PC-9 (cell line): Measurements from ENCODE around the gene FBXO34. TPM values are rescaled to one million over a fixed set of nuclear protein-coding genes. Genes with fewer than 3 reads are reported as not detected.

Experiments
- BruUV-seq: library from RNA; stranded (reverse); fragments of 400-500 nt; replicated peaks from 2 replicates; lab custom pipeline; 2021; lab: Mats Ljungman, UMichigan
- CTCF ChIA-PET: fragments of 300-600 bp; sonication (Branson Sonifier 250); formaldehyde crosslinking; loops from one replicate; lab custom pipeline; 2022; ENCODE audit warnings: antibody characterized with exemption; lab: Charles Lee
- POLR2A ChIA-PET: fragments of 300-600 bp; sonication (Branson Sonifier 250); formaldehyde crosslinking; loops from one replicate; lab custom pipeline; 2022; ENCODE audit warnings: antibody characterized with exemption; ENCODE audit not compliant: unreplicated experiment; lab: Charles Lee
- DNase-seq, 2 experiments: peaks; one replicate each; pipeline versions ENCODE4 v3.0.0 to v3.0.0-alpha.2; 2015 to 2022; ENCODE audit warnings: mixed read lengths in 1 of 2
- H2AFZ ChIP-seq: fragments of 200-600 bp; sonication (generic); 2 replicates; pipeline ENCODE4 v1.8.1; 2017; ENCODE audit warnings: antibody characterized with exemption
- H3F3A ChIP-seq: fragments of 200-600 bp; sonication (generic); 2 replicates; pipeline ENCODE4 v1.8.1; 2017; ENCODE audit warnings: antibody characterized with exemption, mild to moderate bottlenecking, low read depth; ENCODE audit not compliant: insufficient read depth
- H3K27ac ChIP-seq: fragments of 200-600 bp; sonication (generic); 2 replicates; pipeline ENCODE4 v1.6.1; 2016; ENCODE audit warnings: mixed run types
- H3K27me3 ChIP-seq: fragments of 200-600 bp; sonication (generic); 2 replicates; pipeline ENCODE4 v1.6.1; 2016; ENCODE audit warnings: low read depth, mixed run types; ENCODE audit not compliant: insufficient read depth
- H3K36me3 ChIP-seq: fragments of 200-600 bp; sonication (generic); 2 replicates; pipeline ENCODE4 v1.6.1; 2016; ENCODE audit warnings: low read depth, mixed run types
- H3K4me1 ChIP-seq: fragments of 200-600 bp; sonication (generic); replicated peaks from 2 replicates; pipeline ENCODE4 v1.6.1; 2016; ENCODE audit warnings: mixed run types; ENCODE audit not compliant: insufficient read depth
- H3K4me2 ChIP-seq: fragments of 200-600 bp; sonication (generic); 2 replicates; pipeline ENCODE4 v1.6.1; 2017; ENCODE audit warnings: mixed run types
- H3K4me3 ChIP-seq: fragments of 200-600 bp; sonication (generic); 2 replicates; pipeline ENCODE4 v1.6.1; 2016; ENCODE audit warnings: mixed run types
- H3K79me2 ChIP-seq: fragments of 200-600 bp; sonication (generic); 2 replicates; pipeline ENCODE4 v1.6.1; 2017; ENCODE audit warnings: low read depth, mixed run types
- H3K9me2 ChIP-seq: fragments of 200-600 bp; sonication (generic); 2 replicates; pipeline ENCODE4 v1.8.1; 2017; ENCODE audit warnings: mild to moderate bottlenecking; ENCODE audit not compliant: insufficient read depth
- H3K9me3 ChIP-seq: fragments of 200-600 bp; sonication (generic); 2 replicates; pipeline ENCODE4 v1.8.1; 2016; ENCODE audit warnings: low read depth; ENCODE audit not compliant: insufficient read depth
- H4K20me1 ChIP-seq: fragments of 200-600 bp; sonication (generic); 2 replicates; pipeline ENCODE4 v1.8.1; 2017; ENCODE audit not compliant: insufficient read depth
- EZH2 ChIP-seq: fragments of 200-600 bp; sonication (generic); IDR thresholded peaks from 2 replicates; pipeline ENCODE4 v1.8.0; 2017; ENCODE audit warnings: antibody characterized with exemption, low read depth
- intact Hi-C: fragments of 100-400 bp; cut with micrococcal nuclease; formaldehyde crosslinking; loops from one replicate; pipeline ENCODE4 v1.10.0; 2022; ENCODE audit not compliant: unreplicated experiment
- total RNA-seq: library from RNA; stranded (reverse); gene quantifications from 2 replicates; pipeline ENCODE4 v1.2.3, GENCODE V29; 2021
- TF ChIP-seq, protein P1 (sequence below): fragments of 200-600 bp; sonication (generic); conservative IDR thresholded peaks from 2 replicates; pipeline ENCODE4 v1.6.1; 2017; ENCODE audit warnings: mixed run types, antibody characterized with exemption, mild to moderate bottlenecking, moderate library complexity

The FBXO34 gene
- total RNA-seq, 1 experiment from 2014 or later: 32.8 TPM

GRCh38 chr14:55265197-55265596, 6.0 kb upstream of the FBXO34 start:
- Histone ChIP-seq H3K79me2 (no peaks in the 10 kb centered on the region), H3K9me2 (no peaks in the 10 kb centered on the region), H3K27me3 (no peaks in the 10 kb centered on the region), H3K27ac (no peak overlapping the region), H3K4me2 (no peak overlapping the region), H3K9me3 (no peaks in the 10 kb centered on the region), H3F3A (no peaks in the 10 kb centered on the region), H3K4me1 (peaks cover under 1% of the 10 kb centered on the region; the same call in 1 of the 2 replicates), H4K20me1 (no peaks in the 10 kb centered on the region), H2AFZ (no peak overlapping the region), H3K36me3 (no peaks in the 10 kb centered on the region), H3K4me3 (no peak overlapping the region)
- no TSS peak for BruUV-seq
- ChIA-PET POLR2A (interaction anchor here (0.6 kb wide), 1 partner anchor 167 kb away, joined by 4 read pairs; no protein-coding TSS in a partner anchor), CTCF (no interaction called here)
- no peak for DNase-seq
- intact Hi-C loops: no loop called here
- TF ChIP-seq, protein P1, sequence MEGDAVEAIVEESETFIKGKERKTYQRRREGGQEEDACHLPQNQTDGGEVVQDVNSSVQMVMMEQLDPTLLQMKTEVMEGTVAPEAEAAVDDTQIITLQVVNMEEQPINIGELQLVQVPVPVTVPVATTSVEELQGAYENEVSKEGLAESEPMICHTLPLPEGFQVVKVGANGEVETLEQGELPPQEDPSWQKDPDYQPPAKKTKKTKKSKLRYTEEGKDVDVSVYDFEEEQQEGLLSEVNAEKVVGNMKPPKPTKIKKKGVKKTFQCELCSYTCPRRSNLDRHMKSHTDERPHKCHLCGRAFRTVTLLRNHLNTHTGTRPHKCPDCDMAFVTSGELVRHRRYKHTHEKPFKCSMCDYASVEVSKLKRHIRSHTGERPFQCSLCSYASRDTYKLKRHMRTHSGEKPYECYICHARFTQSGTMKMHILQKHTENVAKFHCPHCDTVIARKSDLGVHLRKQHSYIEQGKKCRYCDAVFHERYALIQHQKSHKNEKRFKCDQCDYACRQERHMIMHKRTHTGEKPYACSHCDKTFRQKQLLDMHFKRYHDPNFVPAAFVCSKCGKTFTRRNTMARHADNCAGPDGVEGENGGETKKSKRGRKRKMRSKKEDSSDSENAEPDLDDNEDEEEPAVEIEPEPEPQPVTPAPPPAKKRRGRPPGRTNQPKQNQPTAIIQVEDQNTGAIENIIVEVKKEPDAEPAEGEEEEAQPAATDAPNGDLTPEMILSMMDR: no peak
- no peak for TF ChIP-seq EZH2

- Histone ChIP-seq H3K4me2 (no peak overlapping the region), H3K79me2 (peaks cover 12% of the 10 kb centered on the region), H3K4me1 (peaks cover 12% of the 10 kb centered on the region), H3K9me3 (no peaks in the 10 kb centered on the region), H2AFZ (no peak overlapping the region), H3K4me3 (no peak overlapping the region), H4K20me1 (peaks cover 8% of the 10 kb centered on the region; the same call in 1 of the 2 replicates), H3K27ac (no peak overlapping the region), H3K27me3 (no peaks in the 10 kb centered on the region), H3K36me3 (no peaks in the 10 kb centered on the region), H3F3A (no peaks in the 10 kb centered on the region), H3K9me2 (no peaks in the 10 kb centered on the region)
- TF ChIP-seq EZH2: no peak
- TF ChIP-seq, protein P1: no peak
- no TSS peak for BruUV-seq
- intact Hi-C loops: no loop called here
- ChIA-PET POLR2A (no interaction called here), CTCF (interaction anchor here (0.6 kb wide), 1 partner anchor 30 kb away, joined by 3 read pairs; no protein-coding TSS in a partner anchor)
- no peak for DNase-seq
These were observed 3.4 kb upstream of the FBXO34 start for GRCh38 chr14:55267820-55268219.

DNA sequence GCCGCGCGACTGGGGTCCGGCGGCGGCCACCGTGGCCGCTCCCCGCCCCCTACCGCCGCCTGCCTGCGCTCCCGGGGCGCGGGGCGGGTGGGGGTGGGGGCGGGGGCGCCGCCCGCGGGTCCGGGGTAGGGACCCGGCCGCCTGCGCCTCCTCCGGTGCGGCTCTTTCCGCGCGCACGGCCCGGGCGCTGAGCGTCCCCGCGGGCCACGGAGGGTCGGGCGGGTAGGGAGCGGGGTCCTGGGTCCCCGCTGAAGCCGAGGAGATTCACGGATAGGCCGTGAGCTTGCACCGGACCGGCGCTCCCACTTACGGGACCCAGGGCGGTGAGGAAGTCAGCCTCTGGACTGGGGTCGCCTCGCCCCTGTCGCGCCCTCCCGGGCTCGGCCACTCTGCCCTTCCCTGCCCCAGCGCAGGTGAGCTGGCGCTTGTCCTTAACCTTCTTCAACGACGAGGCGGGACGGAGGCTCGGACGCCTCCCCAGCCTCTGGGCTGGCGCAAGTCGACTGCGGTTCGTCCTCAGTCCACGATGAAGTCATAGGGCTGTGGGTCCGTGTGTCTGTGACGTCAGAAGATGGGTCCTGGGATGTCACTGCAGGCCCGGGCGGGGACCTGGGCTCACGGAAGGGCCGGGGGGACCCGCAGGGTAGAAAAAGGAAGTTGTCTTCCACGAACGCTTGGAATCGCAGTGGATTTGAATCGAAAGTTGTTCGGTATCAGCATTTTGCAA, 514 bp downstream of the FBXO34 start:
- Histone ChIP-seq H3K27me3 (no peaks in the 10 kb centered on the region), H3K4me3 (peak overlapping the region; percentile 98), H3K4me2 (peak overlapping the region; percentile 90), H3K4me1 (peaks cover 37% of the 10 kb centered on the region), H3K27ac (peak overlapping the region; percentile 71), H3K9me2 (no peaks in the 10 kb centered on the region), H3K9me3 (no peaks in the 10 kb centered on the region), H2AFZ (peak overlapping the region; percentile 84), H3F3A (no peaks in the 10 kb centered on the region), H3K36me3 (no peaks in the 10 kb centered on the region), H3K79me2 (peaks cover 51% of the 10 kb centered on the region), H4K20me1 (peaks cover 22% of the 10 kb centered on the region; the same call in 1 of the 2 replicates)
- ChIA-PET CTCF (interaction anchor here (0.7 to 0.8 kb wide), 3 partner anchors 22 to 241 kb away, joined by 3 to 7 read pairs (median 4); no protein-coding TSS in a partner anchor), POLR2A (interaction anchor here (0.7 kb wide), 2 partner anchors 15 to 588 kb away, joined by 4 to 9 read pairs; no protein-coding TSS in a partner anchor)
- DNase-seq: peak; percentile 50 to 57
- intact Hi-C loops: loop anchor here (1.0 to 5.0 kb wide), 5 partner anchors 58 to 159 kb away; partner anchors contain the start of gene ATG14
- BruUV-seq: no TSS peak
- TF ChIP-seq, protein P1: no peak
- no peak for TF ChIP-seq EZH2
